HepG2 (cell line): Measurements from ENCODE around the gene RNASE12. TPM values are rescaled to one million over a fixed set of nuclear protein-coding genes. Genes with fewer than 3 reads are reported as not detected.

Experiments used
- ADNP ChIP-seq: sonication (generic); formaldehyde crosslinking; IDR thresholded peaks from 2 replicates; pipeline ENCODE4 v1.4.0; 2020; ENCODE audit warnings: missing genetic modification reagents
- ARID4A ChIP-seq: sonication (generic); formaldehyde crosslinking; IDR thresholded peaks from 2 replicates; pipeline ENCODE4 v1.5.0; 2020; ENCODE audit warnings: mild to moderate bottlenecking, missing genetic modification reagents, borderline replicate concordance
- ARNT ChIP-seq: fragments of 450-650 bp; IDR thresholded peaks from 2 replicates; pipeline ENCODE4 v1.6.1; 2017
- BCL6 ChIP-seq: IDR thresholded peaks from 2 replicates; pipeline ENCODE4 v1.6.1; 2016; ENCODE audit warnings: missing genetic modification reagents, missing compliant biosample characterization
- CREBL2 ChIP-seq: sonication (generic); formaldehyde crosslinking; IDR thresholded peaks from 2 replicates; pipeline ENCODE4 v1.8.1; 2023; ENCODE audit warnings: missing genetic modification reagents, mild to moderate bottlenecking, borderline replicate concordance
- DBP ChIP-seq: sonication (generic); formaldehyde crosslinking; IDR thresholded peaks from 2 replicates; pipeline ENCODE4 v1.4.0; 2020; ENCODE audit warnings: missing genetic modification reagents; ENCODE audit errors: not compliant biosample characterization
- HNF4G ChIP-seq, 2 experiments: sonication (generic) in 1 of 2; formaldehyde crosslinking in 1 of 2; IDR thresholded peaks; 2 replicates each; pipeline versions ENCODE4 v1.4.0 to v1.6.1; 2011 to 2020; ENCODE audit warnings: borderline replicate concordance in 2 of 2, low read depth in 2 of 2, mild to moderate bottlenecking in 2 of 2, low read length in 1 of 2, missing genetic modification reagents in 1 of 2, moderate library complexity in 1 of 2
- HNRNPL ChIP-seq: fragments of 200-400 bp; formaldehyde crosslinking; IDR thresholded peaks from 2 replicates; pipeline ENCODE4 v1.6.1; 2017; ENCODE audit warnings: mild to moderate bottlenecking, low read depth, low read length
- MBD4 ChIP-seq: IDR thresholded peaks from 2 replicates; pipeline ENCODE4 v1.6.1; 2012; ENCODE audit warnings: low read length, inconsistent platforms, borderline replicate concordance
- SATB2 ChIP-seq: sonication (generic); formaldehyde crosslinking; IDR thresholded peaks from 2 replicates; pipeline ENCODE4 v1.5.0; 2020; ENCODE audit warnings: missing genetic modification reagents
- STAG1 ChIP-seq: sonication (generic); formaldehyde crosslinking; IDR thresholded peaks from 2 replicates; pipeline ENCODE4 v1.4.0; 2020; ENCODE audit warnings: missing genetic modification reagents
- ZFP37 ChIP-seq: sonication (generic); formaldehyde crosslinking; IDR thresholded peaks from 2 replicates; pipeline ENCODE4 v1.4.0; 2020; ENCODE audit warnings: missing genetic modification reagents, borderline replicate concordance
- ZFP90 ChIP-seq: sonication (generic); formaldehyde crosslinking; IDR thresholded peaks from 2 replicates; pipeline ENCODE4 v1.8.0; 2022; ENCODE audit warnings: missing genetic modification reagents, mild to moderate bottlenecking, inconsistent platforms, borderline replicate concordance
- ZNF121 ChIP-seq: sonication (generic); formaldehyde crosslinking; IDR thresholded peaks from 2 replicates; pipeline ENCODE4 v1.5.0; 2020; ENCODE audit warnings: mild to moderate bottlenecking, missing genetic modification reagents
- ZNF414 ChIP-seq: sonication (generic); formaldehyde crosslinking; IDR thresholded peaks from 2 replicates; pipeline ENCODE4 v1.5.0; 2020; ENCODE audit warnings: missing genetic modification reagents
- ZNF607 ChIP-seq: sonication (generic); formaldehyde crosslinking; IDR thresholded peaks from 2 replicates; pipeline ENCODE4 v1.5.1; 2020; ENCODE audit warnings: missing genetic modification reagents, mild to moderate bottlenecking, borderline replicate concordance
- ZNF678 ChIP-seq: sonication (generic); formaldehyde crosslinking; IDR thresholded peaks from 2 replicates; pipeline ENCODE4 v1.4.0; 2020; ENCODE audit warnings: mild to moderate bottlenecking, missing genetic modification reagents
- polyA plus RNA-seq, 8 experiments: library from polyadenylated mRNA; depleted of rRNA in 3 of 8; stranded (reverse) in 7 of 8; unstranded in 1 of 8; fragments of >200 nt; fragmentation: Illumina TruSeq in 4 of 8; extraction: Trizol in 4 of 8; gene quantifications; 2 replicates each; pipeline versions ENCODE4 v1.2.1 to v1.2.3, GENCODE V29; 2011 to 2016; ENCODE audit warnings: low read depth in 4 of 8, missing spikeins in 1 of 8, mixed read lengths in 1 of 8; ENCODE audit not compliant: insufficient read depth in 1 of 8
- total RNA-seq, 5 experiments: library from RNA; depleted of rRNA; stranded (reverse); fragments of >200 nt; fragmentation: Illumina TruSeq; extraction: Trizol; gene quantifications; 2 replicates each; pipeline ENCODE4 v1.2.3, GENCODE V29; 2016; ENCODE audit warnings: low read depth in 1 of 5
- TF ChIP-seq, protein P1 (sequence below): sonication (generic); formaldehyde crosslinking; conservative IDR thresholded peaks from 2 replicates; pipeline ENCODE4 v1.8.0; 2022; ENCODE audit warnings: mild to moderate bottlenecking, moderate library complexity, missing genetic modification reagents
- TF ChIP-seq, protein P2 (sequence below): sonication (generic); formaldehyde crosslinking; IDR thresholded peaks from 2 replicates; pipeline ENCODE4 v1.4.0; 2020; ENCODE audit warnings: missing genetic modification reagents

The RNASE12 gene
- total and polyA plus RNA-seq, 2 of the 13 experiments (the other 11 are each of a cell fraction or from before 2014, with no cell fraction given), result not detected

DNA sequence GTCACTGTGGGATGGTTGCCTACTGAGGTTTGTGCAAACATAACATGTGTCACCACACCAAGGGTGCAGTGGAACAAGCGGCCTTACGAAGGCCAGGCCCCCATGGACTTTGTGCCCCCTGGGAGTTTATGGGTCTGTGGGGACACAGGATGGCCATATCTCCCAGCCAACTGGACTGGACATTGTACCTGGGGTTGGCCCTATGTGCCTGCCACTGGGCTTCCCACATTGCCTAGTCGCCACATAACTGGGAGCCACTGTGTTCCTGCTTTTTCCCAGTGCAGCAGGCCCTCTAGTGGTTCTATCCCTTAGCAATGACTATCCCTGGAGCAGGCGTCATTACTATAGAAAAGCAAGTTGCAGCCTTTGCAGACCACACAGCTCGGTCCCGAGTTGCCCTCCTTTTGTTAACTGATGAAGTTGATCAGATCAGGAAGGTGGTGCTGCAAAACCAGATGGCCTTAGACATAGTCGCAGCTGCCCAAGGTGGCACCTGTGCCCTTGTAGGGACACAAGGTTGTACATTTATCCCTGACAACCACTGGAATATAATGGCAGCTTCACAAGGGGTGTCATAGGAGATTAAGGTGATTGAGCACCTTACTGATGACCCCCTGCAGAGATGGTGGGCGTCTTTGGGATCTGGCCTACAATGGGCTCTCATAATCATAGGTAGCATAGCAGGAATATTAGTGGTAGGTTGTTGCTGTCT is 15.2 kb upstream of the RNASE12 start (continued):
- TF ChIP-seq ZNF678 (0 out of 2 replicates have a peak, but pooled peaks have one; percentile 49), CREBL2 (CRISPR knock-in tag) (no peak), DBP (CRISPR knock-in tag) (no peak), BCL6 (CRISPR knock-in tag) (peak; percentile 33; the same call in 1 of the 2 replicates), HNRNPL (no peak), ADNP (0 out of 2 replicates have a peak, but pooled peaks have one; percentile 38), ZNF121 (CRISPR knock-in tag) (peak; percentile 51), ARID4A (CRISPR knock-in tag) (peak; percentile 59; the same call in 1 of the 2 replicates), ZFP37 (CRISPR knock-in tag) (0 out of 2 replicates have a peak, but pooled peaks have one; percentile 46), ZNF607 (CRISPR knock-in tag) (no peak), ZFP90 (CRISPR knock-in tag) (peak; percentile 78), SATB2 (CRISPR knock-in tag) (no peak), HNF4G (IDR thresholded peaks at IDR 0.05; ENCODE audit: borderline replicate concordance, low read depth, low read length) (peak; percentile 87), HNF4G (CRISPR knock-in tag; IDR thresholded peaks at IDR 0.05; ENCODE audit: borderline replicate concordance, low read depth) (peak; percentile 60; the same call in 1 of the 2 replicates), STAG1 (CRISPR knock-in tag) (peak; percentile 96), MBD4 (no peak), ZNF414 (CRISPR knock-in tag) (0 out of 2 replicates have a peak, but pooled peaks have one; percentile 71), ARNT (no peak)
- TF ChIP-seq, protein P1, sequence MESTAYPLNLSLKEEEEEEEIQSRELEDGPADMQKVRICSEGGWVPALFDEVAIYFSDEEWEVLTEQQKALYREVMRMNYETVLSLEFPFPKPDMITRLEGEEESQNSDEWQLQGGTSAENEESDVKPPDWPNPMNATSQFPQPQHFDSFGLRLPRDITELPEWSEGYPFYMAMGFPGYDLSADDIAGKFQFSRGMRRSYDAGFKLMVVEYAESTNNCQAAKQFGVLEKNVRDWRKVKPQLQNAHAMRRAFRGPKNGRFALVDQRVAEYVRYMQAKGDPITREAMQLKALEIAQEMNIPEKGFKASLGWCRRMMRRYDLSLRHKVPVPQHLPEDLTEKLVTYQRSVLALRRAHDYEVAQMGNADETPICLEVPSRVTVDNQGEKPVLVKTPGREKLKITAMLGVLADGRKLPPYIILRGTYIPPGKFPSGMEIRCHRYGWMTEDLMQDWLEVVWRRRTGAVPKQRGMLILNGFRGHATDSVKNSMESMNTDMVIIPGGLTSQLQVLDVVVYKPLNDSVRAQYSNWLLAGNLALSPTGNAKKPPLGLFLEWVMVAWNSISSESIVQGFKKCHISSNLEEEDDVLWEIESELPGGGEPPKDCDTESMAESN (CRISPR knock-in tag), result 0 out of 2 replicates have a peak, but pooled peaks have one; percentile 40
- TF ChIP-seq, protein P2, sequence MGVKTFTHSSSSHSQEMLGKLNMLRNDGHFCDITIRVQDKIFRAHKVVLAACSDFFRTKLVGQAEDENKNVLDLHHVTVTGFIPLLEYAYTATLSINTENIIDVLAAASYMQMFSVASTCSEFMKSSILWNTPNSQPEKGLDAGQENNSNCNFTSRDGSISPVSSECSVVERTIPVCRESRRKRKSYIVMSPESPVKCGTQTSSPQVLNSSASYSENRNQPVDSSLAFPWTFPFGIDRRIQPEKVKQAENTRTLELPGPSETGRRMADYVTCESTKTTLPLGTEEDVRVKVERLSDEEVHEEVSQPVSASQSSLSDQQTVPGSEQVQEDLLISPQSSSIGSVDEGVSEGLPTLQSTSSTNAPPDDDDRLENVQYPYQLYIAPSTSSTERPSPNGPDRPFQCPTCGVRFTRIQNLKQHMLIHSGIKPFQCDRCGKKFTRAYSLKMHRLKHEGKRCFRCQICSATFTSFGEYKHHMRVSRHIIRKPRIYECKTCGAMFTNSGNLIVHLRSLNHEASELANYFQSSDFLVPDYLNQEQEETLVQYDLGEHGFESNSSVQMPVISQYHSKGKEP (CRISPR knock-in tag), result no peak
